H9 (cell line): ENCODE measurements around the gene TDRD3. TPM values are rescaled to one million over a fixed set of nuclear protein-coding genes. Genes with fewer than 3 reads are reported as not detected.

Source experiments
- DNase-seq: peaks from one replicate; pipeline ENCODE4 v3.0.0-alpha.2; 2017
- H2AFZ ChIP-seq: one replicate; pipeline ENCODE4 v1.6.1; 2013; ENCODE audit warnings: mild to moderate bottlenecking, low read length, control low read depth, moderate library complexity
- H2AK5ac ChIP-seq: 2 replicates; pipeline ENCODE4 v1.6.1; 2013; ENCODE audit warnings: low read length, control low read depth, mixed read lengths; ENCODE audit not compliant: insufficient read length
- H2BK120ac ChIP-seq: one replicate; pipeline ENCODE4 v1.6.1; 2013; ENCODE audit warnings: low read depth, mild to moderate bottlenecking, low read length, control low read depth, inconsistent platforms; ENCODE audit not compliant: poor library complexity, severe bottlenecking
- H2BK12ac ChIP-seq: 2 replicates; pipeline ENCODE4 v1.6.1; 2013; ENCODE audit warnings: low read length, control low read depth, mixed read lengths, low read depth; ENCODE audit not compliant: insufficient read length
- H2BK15ac ChIP-seq: 2 replicates; pipeline ENCODE4 v1.6.1; 2013; ENCODE audit warnings: low read depth, low read length, control low read depth
- H2BK20ac ChIP-seq: one replicate; pipeline ENCODE4 v1.6.1; 2013; ENCODE audit warnings: low read depth, mild to moderate bottlenecking, low read length, control low read depth, inconsistent platforms; ENCODE audit not compliant: poor library complexity, severe bottlenecking
- H2BK5ac ChIP-seq: 2 replicates; pipeline ENCODE4 v1.6.1; 2013; ENCODE audit warnings: low read length, control low read depth, mixed read lengths; ENCODE audit not compliant: insufficient read length
- H3K14ac ChIP-seq: 2 replicates; pipeline ENCODE4 v1.6.1; 2013; ENCODE audit warnings: low read length, control low read depth; ENCODE audit not compliant: insufficient read depth
- H3K18ac ChIP-seq: 2 replicates; pipeline ENCODE4 v1.6.1; 2013; ENCODE audit warnings: low read depth, mild to moderate bottlenecking, mixed read lengths, low read length, control low read depth; ENCODE audit not compliant: insufficient read length
- H3K23ac ChIP-seq: 2 replicates; pipeline ENCODE4 v1.6.1; 2013; ENCODE audit warnings: low read length, control low read depth, mixed read lengths, low read depth; ENCODE audit not compliant: insufficient read length
- H3K23me2 ChIP-seq: 2 replicates; pipeline ENCODE4 v1.6.1; 2013; ENCODE audit warnings: low read depth, mild to moderate bottlenecking, mixed read lengths, low read length, control low read depth; ENCODE audit not compliant: insufficient read length, poor library complexity, severe bottlenecking
- H3K27ac ChIP-seq: 2 replicates; pipeline ENCODE4 v1.5.1; 2013; ENCODE audit warnings: low read length, control low read depth, mixed read lengths, low read depth; ENCODE audit not compliant: insufficient read length
- H3K27me3 ChIP-seq: 2 replicates; pipeline ENCODE4 v1.6.1; 2013; ENCODE audit warnings: low read length, control low read depth, inconsistent platforms; ENCODE audit not compliant: insufficient read depth
- H3K4ac ChIP-seq: 2 replicates; pipeline ENCODE4 v1.6.1; 2013; ENCODE audit warnings: low read depth, mild to moderate bottlenecking, control low read depth, inconsistent platforms, low read length, moderate library complexity
- H3K4me1 ChIP-seq: 2 replicates; pipeline ENCODE4 v1.6.1; 2013; ENCODE audit warnings: low read length, control low read depth, inconsistent platforms; ENCODE audit not compliant: insufficient read depth
- H3K4me2 ChIP-seq: 2 replicates; pipeline ENCODE4 v1.6.1; 2013; ENCODE audit warnings: low read length, control low read depth, mixed read lengths; ENCODE audit not compliant: insufficient read length, insufficient read depth
- H3K56ac ChIP-seq: 2 replicates; pipeline ENCODE4 v1.6.1; 2013; ENCODE audit warnings: low read depth, mild to moderate bottlenecking, mixed read lengths, low read length, control low read depth; ENCODE audit not compliant: insufficient read length
- H3K79me1 ChIP-seq: 2 replicates; pipeline ENCODE4 v1.6.1; 2013; ENCODE audit warnings: low read depth, mild to moderate bottlenecking, moderate library complexity, low read length, control low read depth, inconsistent platforms; ENCODE audit not compliant: insufficient read depth, poor library complexity, severe bottlenecking
- H3K79me2 ChIP-seq: 2 replicates; pipeline ENCODE4 v1.6.1; 2013; ENCODE audit warnings: low read length, control low read depth, inconsistent platforms; ENCODE audit not compliant: insufficient read depth
- H3K9ac ChIP-seq: 2 replicates; pipeline ENCODE4 v1.6.1; 2013; ENCODE audit warnings: low read length, control low read depth, mixed read lengths; ENCODE audit not compliant: insufficient read length; ENCODE audit errors: extremely low read depth
- H3K9me3 ChIP-seq: one replicate; pipeline ENCODE4 v1.6.1; 2013; ENCODE audit warnings: low read depth, low read length, inconsistent platforms; ENCODE audit not compliant: control insufficient read depth
- H3T11ph ChIP-seq: one replicate; pipeline ENCODE4 v1.6.1; 2013; ENCODE audit warnings: mild to moderate bottlenecking, low read length, control low read depth, inconsistent platforms
- H4K20me1 ChIP-seq: one replicate; pipeline ENCODE4 v1.6.1; 2013; ENCODE audit not compliant: control insufficient read depth, insufficient read length, insufficient read depth
- H4K5ac ChIP-seq: 2 replicates; pipeline ENCODE4 v1.6.1; 2013; ENCODE audit warnings: low read depth, mild to moderate bottlenecking, mixed read lengths, low read length, control low read depth; ENCODE audit not compliant: insufficient read length
- H4K8ac ChIP-seq: replicated peaks from 2 replicates; pipeline ENCODE4 v1.6.1; 2013; ENCODE audit warnings: low read length, control low read depth, mixed read lengths, low read depth; ENCODE audit not compliant: insufficient read length
- H4K91ac ChIP-seq: 2 replicates; pipeline ENCODE4 v1.6.1; 2013; ENCODE audit warnings: low read depth, mild to moderate bottlenecking, moderate library complexity, mixed read lengths, low read length, control low read depth; ENCODE audit not compliant: insufficient read length
- H3K27ac Mint-ChIP-seq, 3 experiments: 2 replicates in 2 of 3; 3 replicates in 1 of 3; pipeline ENCODE4 v1.8.0; 2020 to 2021; ENCODE audit warnings: mixed read lengths in 3 of 3, mild to moderate bottlenecking in 1 of 3, moderate library complexity in 1 of 3
- H3K27me3 Mint-ChIP-seq: 2 replicates; pipeline ENCODE4 v1.8.0; 2021; ENCODE audit warnings: low read depth, mild to moderate bottlenecking, moderate library complexity, mixed read lengths
- H3K36me3 Mint-ChIP-seq, 3 experiments: 2 replicates in 2 of 3; 3 replicates in 1 of 3; pipeline ENCODE4 v1.8.0; 2020 to 2021; ENCODE audit warnings: low read depth in 3 of 3, mixed read lengths in 3 of 3; ENCODE audit not compliant: insufficient read depth in 1 of 3
- H3K4me1 Mint-ChIP-seq, 2 experiments: 2 replicates each; pipeline ENCODE4 v1.8.0; 2020; ENCODE audit warnings: mixed read lengths in 2 of 2
- H3K4me3 Mint-ChIP-seq, 2 experiments: 2 replicates in 1 of 2; 3 replicates in 1 of 2; pipeline ENCODE4 v1.8.0; 2020 to 2021; ENCODE audit warnings: mild to moderate bottlenecking in 2 of 2, mixed read lengths in 2 of 2, moderate library complexity in 1 of 2
- H3K9me3 Mint-ChIP-seq, 2 experiments: 2 replicates in 1 of 2; 3 replicates in 1 of 2; pipeline ENCODE4 v1.8.0; 2020; ENCODE audit warnings: mild to moderate bottlenecking in 2 of 2, mixed read lengths in 2 of 2, moderate library complexity in 1 of 2
- CTCF ChIP-seq: fragments of 200-600 bp; sonication (generic); conservative IDR thresholded peaks from 3 replicates; pipeline ENCODE4 v1.8.0; 2021; ENCODE audit warnings: antibody characterized with exemption, mild to moderate bottlenecking
- WGBS: extraction: QIAGEN DNeasy Blood & Tissue Kit; methylation state at CpG from one replicate; pipeline ENCODE4 v1.1.7; 2013; ENCODE audit warnings: missing lambda C conversion rate, low lambda C conversion rate, mixed read lengths; ENCODE audit not compliant: insufficient read length; ENCODE audit errors: extremely low coverage; 5-methylcytosine and 5-hydroxymethylcytosine counted together
- total RNA-seq: library from RNA; stranded (reverse); gene quantifications from 2 replicates; pipeline ENCODE4 v1.2.1, GENCODE V29; 2021

The TDRD3 gene
- total RNA-seq, 1 experiment from 2014 or later, result 16.1 TPM

- H3K27ac ChIP-seq, result no peak overlapping the region
- Mint-ChIP-seq H3K36me3 (no peaks in the 10 kb centered on the region), H3K27ac (no peak overlapping the region; a peak in 1 of 7 replicates), H3K4me3 (no peak overlapping the region), H3K9me3 (no peaks in the 10 kb centered on the region), H3K27me3 (no peaks in the 10 kb centered on the region), H3K4me1 (peaks cover 14 to 26% of the 10 kb centered on the region in 2 experiments)
- no peak overlapping the region for H4K8ac ChIP-seq
- H3K18ac ChIP-seq, result no peak overlapping the region
- no peaks in the 10 kb centered on the region for H3K79me2 ChIP-seq
- H3K9ac ChIP-seq, result no peak overlapping the region
- no peak for DNase-seq
- no peaks in the 10 kb centered on the region for H3K9me3 ChIP-seq
- H3K23me2 ChIP-seq, result no peaks in the 10 kb centered on the region
- H3K27me3 ChIP-seq, result no peaks in the 10 kb centered on the region
- H2AFZ ChIP-seq, result no peak overlapping the region
- no peak overlapping the region for H2BK12ac ChIP-seq
- no peaks in the 10 kb centered on the region for H4K20me1 ChIP-seq
- no peak for TF ChIP-seq CTCF
- H4K91ac ChIP-seq, result no peak overlapping the region
- no peaks in the 10 kb centered on the region for H3K79me1 ChIP-seq
- H3T11ph ChIP-seq, result no peak overlapping the region
- H2BK20ac ChIP-seq, result no peak overlapping the region
- no peaks in the 10 kb centered on the region; the same call in 1 of the 2 replicates for H3K4me1 ChIP-seq
- no peak overlapping the region for H2BK120ac ChIP-seq
- H2AK5ac ChIP-seq, result no peak overlapping the region
- no peak overlapping the region for H3K4me2 ChIP-seq
- no peak overlapping the region for H3K4ac ChIP-seq
- H3K14ac ChIP-seq, result no peak overlapping the region
- H3K23ac ChIP-seq, result no peak overlapping the region
- H2BK5ac ChIP-seq, result no peak overlapping the region
- WGBS, result no CpG with 5 or more reads among the region's 3 CpGs
- H4K5ac ChIP-seq, result no peak overlapping the region
- H3K56ac ChIP-seq, result no peak overlapping the region
- H2BK15ac ChIP-seq, result no peak overlapping the region
These were observed 215.6 kb downstream of the TDRD3 start for GRCh38 chr13:60612593-60612992.
